GM19193 (cell line): ENCODE measurements around the gene GPC6.

Experiments
- POLR2A ChIP-seq: IDR thresholded peaks from 4 replicates; pipeline ENCODE4 v1.6.1; 2011; ENCODE audit not compliant: insufficient read depth, insufficient read length; ENCODE audit errors: extremely low read depth

The GPC6 gene

DNA sequence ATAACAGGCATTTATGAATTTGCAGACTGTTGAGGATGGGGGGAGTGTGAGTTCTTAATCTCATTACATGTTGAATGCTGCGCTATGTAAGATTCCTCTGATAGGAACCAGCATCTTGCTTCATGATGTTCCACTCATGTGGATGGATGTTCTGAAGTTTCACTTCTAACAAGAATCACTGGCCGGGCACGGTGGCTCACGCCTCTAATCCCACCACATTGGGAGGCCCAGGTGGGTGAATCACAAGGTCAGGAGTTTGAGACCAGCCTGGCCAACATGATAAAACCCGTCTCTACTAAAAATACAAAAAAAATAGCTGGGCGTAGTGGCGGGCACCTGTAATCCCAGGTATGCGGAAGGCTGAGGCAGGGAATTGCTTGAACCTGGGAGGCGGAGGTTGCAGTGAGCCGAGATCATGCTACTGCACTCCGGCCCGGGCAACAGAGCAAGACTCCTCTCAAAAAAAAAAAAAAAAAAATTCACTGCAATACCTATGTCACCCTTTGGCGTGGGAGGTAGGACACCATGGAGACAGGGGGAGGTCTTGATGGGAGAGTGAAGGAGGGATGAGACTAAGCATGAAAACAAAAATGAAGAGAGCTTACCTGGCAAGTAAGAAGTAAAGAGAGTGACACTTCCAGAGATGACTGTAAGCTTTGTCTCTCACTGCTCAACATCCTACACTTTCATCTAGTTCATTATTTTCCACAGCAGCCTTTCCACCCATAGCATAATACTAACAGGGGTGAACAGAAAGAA lies 1119.8 kb downstream of the GPC6 start:
- TF ChIP-seq POLR2A, result no peak

- no peak for TF ChIP-seq POLR2A
Measured at GRCh38 chr13:94351292-94351990, 1124.8 kb downstream of the GPC6 start.

- TF ChIP-seq POLR2A, result no peak
Measured at GRCh38 chr13:94352057-94352456, 1125.5 kb downstream of the GPC6 start.

- TF ChIP-seq POLR2A, result no peak
Measured at GRCh38 chr13:94353167-94353710, 1126.6 kb downstream of the GPC6 start.

- no peak for TF ChIP-seq POLR2A
Measured at GRCh38 chr13:94359875-94360274, 1133.3 kb downstream of the GPC6 start.

DNA sequence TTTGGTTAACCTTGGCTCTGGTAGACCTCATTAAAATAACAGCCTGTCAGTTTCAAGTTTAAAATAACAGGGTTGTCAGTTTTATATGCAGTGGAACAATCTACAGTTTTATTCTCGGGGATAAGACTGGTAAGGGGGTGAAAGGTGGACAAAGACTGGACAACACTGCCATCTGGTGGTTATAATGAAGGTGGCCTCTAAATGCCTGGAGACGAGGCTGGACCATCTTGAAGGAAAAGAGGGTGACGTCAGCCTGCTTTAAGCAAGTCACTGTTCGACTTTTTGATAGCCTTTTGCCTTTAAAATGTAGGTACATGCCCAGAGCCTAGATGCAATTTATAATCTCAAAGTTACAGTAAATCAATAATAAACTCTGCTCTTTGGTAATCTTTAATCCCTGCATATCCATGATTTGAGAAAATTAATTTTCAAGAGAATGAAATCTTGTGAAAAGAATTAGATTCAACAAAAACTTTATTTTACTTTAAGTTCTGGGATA lies 1135.9 kb downstream of the GPC6 start:
- TF ChIP-seq POLR2A, result no peak

GRCh38 chr13:94366677-94367076 lies 1140.1 kb downstream of the GPC6 start:
- TF ChIP-seq POLR2A, result no peak

DNA sequence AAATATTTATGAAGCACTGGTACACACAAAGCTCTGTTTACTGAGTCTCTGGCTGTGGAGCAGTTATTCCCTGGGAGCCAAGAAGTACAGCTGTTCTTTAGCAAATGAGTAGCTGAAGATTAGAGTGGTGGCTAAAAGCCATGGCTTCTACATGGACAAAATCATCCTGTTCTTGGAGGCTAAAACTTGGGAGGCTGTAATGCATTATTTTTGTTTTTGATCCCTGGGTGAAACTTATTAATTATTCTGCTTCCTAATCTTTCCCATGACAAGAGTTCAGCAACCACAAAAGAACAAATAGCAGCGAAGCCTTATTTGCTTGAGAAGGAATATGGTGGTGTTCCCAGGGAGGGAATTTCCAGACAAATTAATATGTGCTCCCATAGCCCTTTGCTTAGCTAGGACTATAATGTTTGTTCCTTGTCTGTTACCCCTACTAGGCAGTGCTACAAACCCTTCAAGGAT lies 1143.4 kb downstream of the GPC6 start:
- TF ChIP-seq POLR2A, result no peak

DNA sequence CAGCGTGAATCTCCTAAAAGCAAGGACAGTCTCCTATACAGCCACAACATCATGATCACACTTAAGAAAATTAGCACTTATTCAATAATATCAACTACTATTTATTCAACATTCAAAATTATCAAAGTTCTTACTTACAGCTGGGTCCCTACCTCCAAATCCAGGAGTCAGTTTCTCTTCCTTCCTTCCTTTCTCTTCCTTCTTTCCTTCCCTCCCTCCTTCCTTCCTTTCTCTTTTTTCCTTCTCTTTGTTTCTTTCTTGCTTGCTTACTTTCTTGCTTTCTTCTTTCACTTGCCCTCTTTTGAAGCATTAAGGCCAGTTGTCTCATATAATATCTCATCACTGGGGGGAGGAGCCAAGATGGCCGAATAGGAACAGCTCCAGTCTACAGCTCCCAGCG lies 1145.2 kb downstream of the GPC6 start:
- no peak for TF ChIP-seq POLR2A

DNA sequence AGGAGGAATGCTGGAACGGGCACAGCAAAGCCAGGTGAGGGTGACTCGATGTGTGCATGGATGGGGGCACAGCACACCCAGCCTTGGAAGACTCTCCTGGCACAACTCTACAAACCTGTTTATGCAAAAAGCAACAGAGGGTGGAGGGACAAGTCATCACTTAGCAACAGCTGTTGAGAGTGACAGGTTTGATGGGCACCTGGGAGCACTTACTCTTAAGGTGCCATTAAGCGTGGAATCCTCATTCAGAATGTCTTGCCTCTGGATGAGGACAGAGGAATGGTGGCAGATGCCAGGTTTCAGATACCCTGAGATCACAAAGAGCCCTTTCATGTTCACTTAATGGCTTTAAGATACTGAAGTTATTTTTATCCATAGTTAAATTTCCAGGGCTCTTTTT lies 1155.9 kb downstream of the GPC6 start:
- no peak for TF ChIP-seq POLR2A

GRCh38 chr13:94382960-94383359 lies 1156.4 kb downstream of the GPC6 start:
- TF ChIP-seq POLR2A, result no peak

- TF ChIP-seq POLR2A, result no peak
Measured at GRCh38 chr13:94384231-94384905, 1157.8 kb downstream of the GPC6 start.

DNA sequence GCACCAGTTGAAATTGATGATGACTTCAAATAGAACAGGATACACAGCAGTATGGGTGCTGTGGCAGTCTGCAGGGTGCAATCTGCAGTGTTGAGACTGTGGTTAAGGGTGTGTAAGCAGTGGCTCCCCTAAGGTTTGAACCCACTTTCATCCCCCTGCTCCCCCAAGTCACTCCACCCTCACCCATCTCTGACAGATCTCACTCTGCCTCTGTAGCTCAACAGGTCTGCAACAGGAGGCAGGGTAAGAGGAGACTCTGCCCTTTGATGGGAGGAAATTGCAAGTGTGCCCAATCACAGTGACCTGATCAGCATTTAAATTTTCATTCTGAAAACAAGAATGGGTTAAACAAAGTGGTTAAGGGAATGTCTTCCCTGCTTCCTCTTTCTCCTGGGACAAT lies 1160.4 kb downstream of the GPC6 start:
- no peak for TF ChIP-seq POLR2A

DNA sequence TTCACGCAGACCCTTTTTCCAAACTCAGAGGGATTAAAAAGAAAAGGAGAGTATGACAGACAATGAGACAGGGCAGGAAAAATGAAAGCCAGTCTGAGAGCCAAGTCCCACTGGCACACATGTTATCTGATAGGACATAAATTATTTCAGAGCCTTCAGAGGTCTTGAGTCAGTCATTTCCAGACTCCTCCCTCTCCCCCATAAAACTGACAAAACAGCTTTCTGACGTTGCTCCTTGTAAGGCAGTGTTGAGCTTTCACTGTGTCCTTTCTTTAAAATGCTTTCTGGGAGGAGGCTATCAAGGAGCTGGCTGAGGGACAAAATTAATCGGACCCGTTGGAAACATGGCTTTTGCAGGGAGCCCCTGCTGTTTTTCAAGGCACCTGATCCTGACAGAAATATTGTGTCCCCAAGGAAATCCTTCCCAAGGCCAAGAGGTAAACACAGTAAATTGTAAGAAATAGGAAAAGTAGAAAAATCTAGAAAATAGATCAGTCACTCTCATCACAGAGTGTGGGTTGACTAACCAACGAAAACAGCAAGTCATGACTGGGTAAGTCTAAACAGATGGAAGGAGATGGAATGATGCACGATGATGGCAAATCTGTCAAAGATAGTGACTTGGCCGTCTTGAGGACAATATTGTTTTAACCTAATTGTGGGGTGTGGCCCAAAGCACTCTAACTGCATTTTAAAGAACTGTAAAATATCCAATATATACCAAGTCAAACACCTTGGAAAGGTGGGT lies 1163.2 kb downstream of the GPC6 start:
- no peak for TF ChIP-seq POLR2A

GRCh38 chr13:94390881-94391280 lies 1164.3 kb downstream of the GPC6 start:
- TF ChIP-seq POLR2A, result no peak

DNA sequence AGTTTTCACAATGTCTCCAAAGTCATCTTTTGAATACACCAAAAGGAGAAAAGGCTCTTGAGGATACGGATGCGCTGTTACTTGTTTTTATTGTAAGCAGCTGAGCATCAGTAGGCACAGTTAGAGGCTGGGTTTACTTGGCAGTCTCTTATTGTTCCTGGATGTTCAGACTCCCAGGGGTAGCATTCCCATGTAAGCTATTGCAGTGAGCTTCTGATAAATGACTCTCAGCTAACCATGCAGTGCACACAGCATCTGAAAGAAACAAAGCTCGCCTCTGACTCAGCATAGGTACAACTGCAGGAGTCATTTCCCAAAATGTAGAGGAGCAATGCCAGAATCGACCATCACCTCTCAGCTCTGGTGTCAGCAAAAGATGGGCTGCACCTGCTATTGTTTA lies 1168.1 kb downstream of the GPC6 start:
- no peak for TF ChIP-seq POLR2A
